OCI-LY3 (cell line): ENCODE data around the gene HACL1.

Experiments used
- CTCF ChIP-seq: fragments of 200-600, 300-600 bp; sonication (generic); IDR thresholded peaks from 2 replicates; pipeline ENCODE4 v1.5.1; 2014; ENCODE audit warnings: antibody characterized with exemption, low read length, low read depth
- EZH2phosphoT487 ChIP-seq: fragments of 200-600 bp; shearing (Covaris generic); IDR thresholded peaks from 2 replicates; pipeline ENCODE4 v1.6.1; 2018; ENCODE audit warnings: antibody characterized with exemption, mixed run types, low read depth

GRCh38 chr3:15551902-15552301 lies 49.5 kb downstream of the HACL1 start:
- no peak for TF ChIP-seq CTCF
- no peak for TF ChIP-seq EZH2phosphoT487
